ENCODE results near the gene DNAJC7.

Gene DNAJC7

DNA sequence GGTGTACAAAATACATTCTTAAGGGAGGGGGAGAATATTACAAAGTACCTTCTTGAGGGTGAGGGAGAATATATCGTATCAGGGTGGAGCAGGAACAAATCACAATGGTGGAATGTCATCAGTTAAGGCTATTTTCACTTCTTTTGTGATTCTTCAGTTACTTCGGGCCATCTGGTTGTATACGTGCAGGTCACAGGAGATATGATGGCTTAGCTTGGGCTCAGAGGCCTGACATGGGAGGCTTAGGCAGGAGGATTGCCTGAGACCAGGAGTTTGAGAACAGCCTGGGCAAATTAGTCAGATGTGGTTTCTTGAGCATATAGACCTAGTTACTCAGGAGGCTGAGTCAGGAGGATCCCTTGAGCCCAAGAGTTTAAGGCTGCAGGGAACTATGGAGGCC is 73.7 kb downstream of the DNAJC7 start:
- no peaks in the 10 kb centered on the region for H3F3A ChIP-seq (ENCODE audit: insufficient read depth)
- H2AFZ ChIP-seq (ENCODE audit: low read depth, low read length, severe bottlenecking), result no peak overlapping the region
- H3K79me2 ChIP-seq (ENCODE audit: insufficient read depth, low read length), result no peaks in the 10 kb centered on the region
- no peak for TF ChIP-seq EZH2phosphoT487 (conservative IDR thresholded peaks at IDR 0.05; ENCODE audit: low read length)
- TF ChIP-seq, protein P1, sequence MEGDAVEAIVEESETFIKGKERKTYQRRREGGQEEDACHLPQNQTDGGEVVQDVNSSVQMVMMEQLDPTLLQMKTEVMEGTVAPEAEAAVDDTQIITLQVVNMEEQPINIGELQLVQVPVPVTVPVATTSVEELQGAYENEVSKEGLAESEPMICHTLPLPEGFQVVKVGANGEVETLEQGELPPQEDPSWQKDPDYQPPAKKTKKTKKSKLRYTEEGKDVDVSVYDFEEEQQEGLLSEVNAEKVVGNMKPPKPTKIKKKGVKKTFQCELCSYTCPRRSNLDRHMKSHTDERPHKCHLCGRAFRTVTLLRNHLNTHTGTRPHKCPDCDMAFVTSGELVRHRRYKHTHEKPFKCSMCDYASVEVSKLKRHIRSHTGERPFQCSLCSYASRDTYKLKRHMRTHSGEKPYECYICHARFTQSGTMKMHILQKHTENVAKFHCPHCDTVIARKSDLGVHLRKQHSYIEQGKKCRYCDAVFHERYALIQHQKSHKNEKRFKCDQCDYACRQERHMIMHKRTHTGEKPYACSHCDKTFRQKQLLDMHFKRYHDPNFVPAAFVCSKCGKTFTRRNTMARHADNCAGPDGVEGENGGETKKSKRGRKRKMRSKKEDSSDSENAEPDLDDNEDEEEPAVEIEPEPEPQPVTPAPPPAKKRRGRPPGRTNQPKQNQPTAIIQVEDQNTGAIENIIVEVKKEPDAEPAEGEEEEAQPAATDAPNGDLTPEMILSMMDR (IDR thresholded peaks at IDR 0.05; ENCODE audit: insufficient read depth, low read length, poor library complexity, severe bottlenecking), result no peak
- no peaks in the 10 kb centered on the region for H3K9me2 ChIP-seq (replicated peaks; ENCODE audit: insufficient read depth, low read length)
- no peaks in the 10 kb centered on the region for H3K27me3 ChIP-seq (ENCODE audit: low read length)
- no peaks in the 10 kb centered on the region for H3K9me3 ChIP-seq (ENCODE audit: insufficient read depth, low read length)
- H3K27ac ChIP-seq (ENCODE audit: low read depth, low read length), result no peak overlapping the region
- H3K36me3 ChIP-seq (ENCODE audit: low read length), result no peaks in the 10 kb centered on the region
- no peak overlapping the region for H3K9ac ChIP-seq (ENCODE audit: low read length)
- H3K4me2 ChIP-seq (ENCODE audit: low read depth, low read length, poor library complexity, severe bottlenecking), result no peak overlapping the region
- no peak overlapping the region for H3K4me3 ChIP-seq (ENCODE audit: insufficient read depth, low read length, poor library complexity, severe bottlenecking)
- H4K20me1 ChIP-seq (ENCODE audit: low read depth, low read length), result no peaks in the 10 kb centered on the region

DNA sequence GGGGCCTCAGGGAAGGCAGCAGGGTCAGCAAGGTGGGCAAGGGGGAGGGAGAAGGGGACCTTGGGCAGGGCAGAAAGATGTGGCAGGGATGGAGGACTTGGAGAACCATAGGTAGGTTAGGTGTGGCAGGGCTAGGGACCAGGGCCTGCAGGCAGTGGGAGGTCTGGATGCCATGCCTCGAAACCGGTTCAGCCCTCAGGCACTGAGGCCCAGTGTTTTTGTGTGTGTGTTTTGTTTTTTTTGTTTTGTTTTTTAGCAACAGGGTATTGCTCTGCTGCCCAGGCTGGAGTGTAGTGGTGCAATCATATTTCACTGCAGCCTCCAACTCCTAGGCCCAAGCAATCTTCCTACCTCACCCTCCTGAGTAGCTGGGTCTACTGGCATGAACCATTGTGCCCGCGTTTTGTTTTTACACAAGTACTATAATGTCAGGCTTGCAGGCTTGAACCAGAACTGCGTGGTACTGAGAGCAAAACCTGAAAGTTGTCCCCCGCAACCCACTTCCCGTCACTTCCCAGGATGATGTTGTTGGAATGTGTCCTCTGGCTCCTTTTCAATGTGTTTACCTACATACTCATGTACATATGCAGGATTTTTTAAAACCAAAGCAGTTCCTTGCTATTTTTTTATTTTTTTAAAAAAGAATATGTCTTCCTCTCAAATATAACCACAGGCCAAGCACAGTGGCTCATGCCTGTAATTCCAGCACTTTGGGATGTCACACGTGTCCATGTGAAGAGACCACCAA is 74.4 kb downstream of the DNAJC7 start:
- TF ChIP-seq, protein P1 (IDR thresholded peaks at IDR 0.05; ENCODE audit: insufficient read depth, low read length, poor library complexity, severe bottlenecking), result no peak
- no peak for TF ChIP-seq EZH2phosphoT487 (conservative IDR thresholded peaks at IDR 0.05; ENCODE audit: low read length)
- Histone ChIP-seq H3K36me3 (ENCODE audit: low read length) (no peaks in the 10 kb centered on the region), H3K9ac (ENCODE audit: low read length) (no peak overlapping the region), H3K79me2 (ENCODE audit: insufficient read depth, low read length) (no peaks in the 10 kb centered on the region), H3K27me3 (ENCODE audit: low read length) (no peaks in the 10 kb centered on the region), H3F3A (ENCODE audit: insufficient read depth) (no peaks in the 10 kb centered on the region), H3K4me3 (ENCODE audit: insufficient read depth, low read length, poor library complexity, severe bottlenecking) (no peak overlapping the region), H2AFZ (ENCODE audit: low read depth, low read length, severe bottlenecking) (no peak overlapping the region), H4K20me1 (ENCODE audit: low read depth, low read length) (no peaks in the 10 kb centered on the region), H3K27ac (ENCODE audit: low read depth, low read length) (no peak overlapping the region), H3K9me2 (replicated peaks; ENCODE audit: insufficient read depth, low read length) (no peaks in the 10 kb centered on the region), H3K9me3 (ENCODE audit: insufficient read depth, low read length) (no peaks in the 10 kb centered on the region), H3K4me2 (ENCODE audit: low read depth, low read length, poor library complexity, severe bottlenecking) (no peak overlapping the region)

DNA sequence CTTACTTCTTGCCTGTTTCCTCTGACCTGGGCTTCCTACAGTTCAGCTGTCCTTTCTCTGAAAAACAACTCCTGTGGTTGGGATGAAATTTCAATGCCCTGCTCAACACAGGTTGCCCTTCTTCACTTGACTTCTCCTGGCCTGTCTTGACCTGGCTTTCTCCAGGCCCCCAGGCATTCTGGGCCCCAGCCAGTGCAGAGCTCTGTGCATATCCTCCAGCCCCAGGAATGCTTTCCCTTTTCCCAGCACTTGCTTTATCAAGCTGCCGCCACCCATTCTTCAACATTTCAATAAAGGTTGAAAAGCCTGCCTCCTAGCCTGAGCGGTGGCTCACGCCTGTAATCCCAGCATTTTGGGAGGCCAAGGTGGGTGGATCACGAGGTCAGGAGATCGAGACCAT is 76.1 kb downstream of the DNAJC7 start:
- no peaks in the 10 kb centered on the region for H3K36me3 ChIP-seq (ENCODE audit: low read length)
- no peaks in the 10 kb centered on the region for H4K20me1 ChIP-seq (ENCODE audit: low read depth, low read length)
- TF ChIP-seq, protein P1 (IDR thresholded peaks at IDR 0.05; ENCODE audit: insufficient read depth, low read length, poor library complexity, severe bottlenecking), result no peak
- no peak for TF ChIP-seq EZH2phosphoT487 (conservative IDR thresholded peaks at IDR 0.05; ENCODE audit: low read length)
- H3F3A ChIP-seq (ENCODE audit: insufficient read depth), result no peaks in the 10 kb centered on the region
- no peaks in the 10 kb centered on the region for H3K9me2 ChIP-seq (replicated peaks; ENCODE audit: insufficient read depth, low read length)
- H3K9ac ChIP-seq (ENCODE audit: low read length), result no peak overlapping the region
- no peak overlapping the region for H2AFZ ChIP-seq (ENCODE audit: low read depth, low read length, severe bottlenecking)
- no peak overlapping the region for H3K4me3 ChIP-seq (ENCODE audit: insufficient read depth, low read length, poor library complexity, severe bottlenecking)
- H3K79me2 ChIP-seq (ENCODE audit: insufficient read depth, low read length), result no peaks in the 10 kb centered on the region
- H3K4me2 ChIP-seq (ENCODE audit: low read depth, low read length, poor library complexity, severe bottlenecking), result no peak overlapping the region
- no peaks in the 10 kb centered on the region for H3K9me3 ChIP-seq (ENCODE audit: insufficient read depth, low read length)
- H3K27me3 ChIP-seq (ENCODE audit: low read length), result no peaks in the 10 kb centered on the region
- no peak overlapping the region for H3K27ac ChIP-seq (ENCODE audit: low read depth, low read length)
